Measurements from ENCODE around the gene NTPCR.
A peak's percentile ranks its signal among the peaks of the same experiment; 100 is the strongest.
"Not testable (repeated sequence)": the region's sequence is repeated elsewhere in the genome, so short reads cannot be mapped to it uniquely, and the experiment has no call there.

The NTPCR gene

GRCh38 chr1:232950197-232951176 lies at the start of gene NTPCR:
NTPCR (plus strand) TSS chr1:232950611; CDS start chr1:232950711, 100 bp downstream.
- DNase-seq, result peak; percentile 81 to 84

GRCh38 chr1:232900818-232901217 lies 49.6 kb upstream of the NTPCR start:
- DNase-seq, result no peak

GRCh38 chr1:232901255-232901654 lies 49.2 kb upstream of the NTPCR start:
- no peak for DNase-seq

- no peak for DNase-seq
Measured at GRCh38 chr1:232902774-232903350, 47.5 kb upstream of the NTPCR start.

- DNase-seq, result no peak
Measured at GRCh38 chr1:232904131-232904530, 46.3 kb upstream of the NTPCR start.

GRCh38 chr1:232904566-232904965 lies 45.8 kb upstream of the NTPCR start:
- peak; percentile 33 to 51 for DNase-seq

GRCh38 chr1:232905331-232906034 lies 44.9 kb upstream of the NTPCR start:
- no peak for DNase-seq

- DNase-seq, result no peak
Measured at GRCh38 chr1:232906441-232906840, 44.0 kb upstream of the NTPCR start.

- DNase-seq, result no peak
Measured at GRCh38 chr1:232908831-232909230, 41.6 kb upstream of the NTPCR start.

GRCh38 chr1:232909752-232910151 lies 40.7 kb upstream of the NTPCR start:
- DNase-seq, result no peak

GRCh38 chr1:232911027-232911599 lies 39.3 kb upstream of the NTPCR start:
- DNase-seq, result no peak

GRCh38 chr1:232912845-232913580 lies 37.4 kb upstream of the NTPCR start:
- DNase-seq, result no peak

GRCh38 chr1:232914271-232914670 lies 36.1 kb upstream of the NTPCR start:
- not testable (repeated sequence) for DNase-seq

GRCh38 chr1:232915212-232915611 lies 35.2 kb upstream of the NTPCR start:
- no peak for DNase-seq

GRCh38 chr1:232917053-232917452 lies 33.4 kb upstream of the NTPCR start:
- no peak for DNase-seq

- no peak for DNase-seq
Measured at GRCh38 chr1:232921381-232921780, 29.0 kb upstream of the NTPCR start.

GRCh38 chr1:232922485-232922884 lies 27.9 kb upstream of the NTPCR start:
- DNase-seq, result no peak

GRCh38 chr1:232923739-232924386 lies 26.5 kb upstream of the NTPCR start:
- DNase-seq, result no peak

- no peak for DNase-seq
Measured at GRCh38 chr1:232924874-232925273, 25.5 kb upstream of the NTPCR start.

GRCh38 chr1:232925421-232926220 lies 24.8 kb upstream of the NTPCR start:
- DNase-seq, result no peak

GRCh38 chr1:232927166-232927565 lies 23.2 kb upstream of the NTPCR start:
- not testable (repeated sequence) for DNase-seq

Measured in AML-193 (cell line).